ENCODE data around the gene OGFR. TPM values are rescaled to one million over a fixed set of nuclear protein-coding genes. Genes with fewer than 3 reads are reported as not detected.

The OGFR gene
- total RNA-seq, 1 experiment from 2014 or later: 80.1 TPM

DNA sequence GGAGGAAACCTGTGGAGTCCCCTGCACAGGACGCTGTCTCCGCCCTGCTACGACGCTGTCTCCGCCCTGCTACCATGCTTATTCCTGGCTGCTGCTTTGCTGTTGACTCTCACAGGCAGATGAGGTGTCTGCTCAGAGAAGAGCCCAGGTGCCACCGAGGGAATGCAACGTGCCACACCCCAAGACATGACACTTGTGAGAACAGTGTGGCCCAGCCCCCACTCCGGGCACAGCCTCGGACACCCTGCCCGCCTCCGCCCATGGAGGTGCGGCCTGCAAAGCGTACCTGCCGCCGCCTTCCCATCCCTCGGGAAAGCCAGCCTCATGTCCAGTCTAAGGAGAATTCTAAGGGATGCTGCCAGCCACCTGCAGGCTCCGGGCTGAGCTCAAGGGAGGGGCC, 23.9 kb upstream of the OGFR start:
- peaks cover 10% of the 10 kb centered on the region for H3K36me3 Mint-ChIP-seq (ENCODE audit: insufficient read depth, unreplicated experiment)
- H3K4me1 Mint-ChIP-seq (ENCODE audit: low read depth, unreplicated experiment): peaks cover 16% of the 10 kb centered on the region
- TF ChIP-seq, protein P1, sequence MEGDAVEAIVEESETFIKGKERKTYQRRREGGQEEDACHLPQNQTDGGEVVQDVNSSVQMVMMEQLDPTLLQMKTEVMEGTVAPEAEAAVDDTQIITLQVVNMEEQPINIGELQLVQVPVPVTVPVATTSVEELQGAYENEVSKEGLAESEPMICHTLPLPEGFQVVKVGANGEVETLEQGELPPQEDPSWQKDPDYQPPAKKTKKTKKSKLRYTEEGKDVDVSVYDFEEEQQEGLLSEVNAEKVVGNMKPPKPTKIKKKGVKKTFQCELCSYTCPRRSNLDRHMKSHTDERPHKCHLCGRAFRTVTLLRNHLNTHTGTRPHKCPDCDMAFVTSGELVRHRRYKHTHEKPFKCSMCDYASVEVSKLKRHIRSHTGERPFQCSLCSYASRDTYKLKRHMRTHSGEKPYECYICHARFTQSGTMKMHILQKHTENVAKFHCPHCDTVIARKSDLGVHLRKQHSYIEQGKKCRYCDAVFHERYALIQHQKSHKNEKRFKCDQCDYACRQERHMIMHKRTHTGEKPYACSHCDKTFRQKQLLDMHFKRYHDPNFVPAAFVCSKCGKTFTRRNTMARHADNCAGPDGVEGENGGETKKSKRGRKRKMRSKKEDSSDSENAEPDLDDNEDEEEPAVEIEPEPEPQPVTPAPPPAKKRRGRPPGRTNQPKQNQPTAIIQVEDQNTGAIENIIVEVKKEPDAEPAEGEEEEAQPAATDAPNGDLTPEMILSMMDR (IDR thresholded peaks at IDR 0.05; ENCODE audit: unreplicated experiment): no peak
- peaks cover 3% of the 10 kb centered on the region for H3K9me3 Mint-ChIP-seq (ENCODE audit: low read depth, unreplicated experiment)
- H3K27ac Mint-ChIP-seq (ENCODE audit: unreplicated experiment): no peak overlapping the region
- intact Hi-C loops (cut with micrococcal nuclease; ENCODE audit: unreplicated experiment): no loop called here
- H3K4me3 Mint-ChIP-seq (ENCODE audit: low read depth, unreplicated experiment): no peak overlapping the region
- H3K27me3 Mint-ChIP-seq (ENCODE audit: unreplicated experiment): peaks cover 23% of the 10 kb centered on the region
- no peak for DNase-seq
- BruUV-seq (replicated peaks): no TSS peak
- CTCF ChIA-PET: interaction anchor here (0.6 kb wide), 1 partner anchor 264 kb away, joined by 3 read pairs; no protein-coding TSS in a partner anchor

DNA sequence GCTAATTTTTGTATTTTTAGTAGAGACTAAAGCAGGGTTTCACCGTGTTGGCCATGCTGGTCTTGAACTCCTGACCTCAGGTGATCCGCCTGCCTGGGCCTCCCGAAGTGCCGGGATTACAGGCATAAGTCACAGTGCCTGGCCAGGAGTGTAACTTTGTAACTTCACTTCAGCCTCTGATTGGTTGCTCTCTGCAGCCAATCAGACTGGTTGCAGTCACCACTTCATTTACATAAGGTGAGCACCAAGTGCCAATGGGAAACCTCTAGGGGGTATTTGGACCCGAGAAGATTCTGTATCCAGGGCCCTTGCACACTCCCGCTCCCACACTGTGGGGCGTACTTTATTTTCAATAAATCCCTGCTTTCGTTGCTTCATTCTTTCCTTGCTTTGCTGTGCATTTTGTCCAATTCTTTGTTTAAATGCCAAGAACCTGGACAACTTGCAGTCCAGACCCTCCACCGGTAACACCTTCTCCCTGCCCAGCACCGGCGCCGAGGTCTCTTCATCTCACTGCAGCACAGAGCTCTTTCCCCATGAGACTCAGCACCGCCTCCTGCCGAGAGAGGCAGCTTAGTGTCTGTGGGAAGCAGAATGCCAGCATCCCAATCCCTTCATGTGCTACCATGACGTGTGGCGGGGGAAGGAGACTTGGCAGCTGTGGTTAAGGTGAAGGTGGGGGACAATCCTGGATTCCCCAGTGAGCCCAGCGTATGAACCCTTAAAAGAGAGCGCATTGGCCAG, 22.3 kb upstream of the OGFR start:
- TF ChIP-seq, protein P1 (IDR thresholded peaks at IDR 0.05; ENCODE audit: unreplicated experiment): no peak
- CTCF ChIA-PET: interaction anchor here (0.9 to 1.1 kb wide), 2 partner anchors 42 to 116 kb away, joined by 3 read pairs; no protein-coding TSS in a partner anchor
- H3K27ac Mint-ChIP-seq (ENCODE audit: unreplicated experiment): no peak overlapping the region
- DNase-seq: no peak
- intact Hi-C loops (cut with micrococcal nuclease; ENCODE audit: unreplicated experiment): no loop called here
- H3K36me3 Mint-ChIP-seq (ENCODE audit: insufficient read depth, unreplicated experiment): no peaks in the 10 kb centered on the region
- H3K4me3 Mint-ChIP-seq (ENCODE audit: low read depth, unreplicated experiment): no peak overlapping the region
- H3K4me1 Mint-ChIP-seq (ENCODE audit: low read depth, unreplicated experiment): peaks cover under 1% of the 10 kb centered on the region
- peaks cover 23% of the 10 kb centered on the region for H3K27me3 Mint-ChIP-seq (ENCODE audit: unreplicated experiment)
- no TSS peak for BruUV-seq (replicated peaks)
- no peaks in the 10 kb centered on the region for H3K9me3 Mint-ChIP-seq (ENCODE audit: low read depth, unreplicated experiment)

DNA sequence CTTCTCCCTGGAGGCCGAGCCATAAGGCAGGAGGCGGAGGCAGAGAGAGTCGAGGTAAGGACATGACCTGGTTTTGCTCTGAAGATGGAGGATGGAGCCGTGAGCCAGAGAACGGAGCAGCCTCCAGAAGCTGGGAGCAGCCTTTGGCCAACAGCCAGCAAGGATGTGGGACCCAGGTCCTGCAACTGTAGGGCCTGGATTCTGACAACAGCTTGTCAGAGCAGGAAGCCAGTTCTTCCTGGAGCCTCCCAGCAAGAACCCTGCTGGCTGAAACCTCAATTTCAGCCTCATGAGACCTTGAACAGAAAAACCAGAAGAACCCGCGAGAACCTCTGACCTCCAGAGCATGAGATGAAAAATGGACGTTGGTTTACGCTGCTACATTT, 21.7 kb upstream of the OGFR start:
- Mint-ChIP-seq H3K9me3 (ENCODE audit: low read depth, unreplicated experiment) (no peaks in the 10 kb centered on the region), H3K27ac (ENCODE audit: unreplicated experiment) (no peak overlapping the region), H3K36me3 (ENCODE audit: insufficient read depth, unreplicated experiment) (no peaks in the 10 kb centered on the region), H3K27me3 (ENCODE audit: unreplicated experiment) (peaks cover 26% of the 10 kb centered on the region), H3K4me1 (ENCODE audit: low read depth, unreplicated experiment) (no peaks in the 10 kb centered on the region), H3K4me3 (ENCODE audit: low read depth, unreplicated experiment) (no peak overlapping the region)
- intact Hi-C loops (cut with micrococcal nuclease; ENCODE audit: unreplicated experiment): no loop called here
- no TSS peak for BruUV-seq (replicated peaks)
- TF ChIP-seq, protein P1 (IDR thresholded peaks at IDR 0.05; ENCODE audit: unreplicated experiment): no peak
- no peak for DNase-seq
- CTCF ChIA-PET: interaction anchor here (0.9 to 1.1 kb wide), 2 partner anchors 42 to 116 kb away, joined by 3 read pairs; no protein-coding TSS in a partner anchor

DNA sequence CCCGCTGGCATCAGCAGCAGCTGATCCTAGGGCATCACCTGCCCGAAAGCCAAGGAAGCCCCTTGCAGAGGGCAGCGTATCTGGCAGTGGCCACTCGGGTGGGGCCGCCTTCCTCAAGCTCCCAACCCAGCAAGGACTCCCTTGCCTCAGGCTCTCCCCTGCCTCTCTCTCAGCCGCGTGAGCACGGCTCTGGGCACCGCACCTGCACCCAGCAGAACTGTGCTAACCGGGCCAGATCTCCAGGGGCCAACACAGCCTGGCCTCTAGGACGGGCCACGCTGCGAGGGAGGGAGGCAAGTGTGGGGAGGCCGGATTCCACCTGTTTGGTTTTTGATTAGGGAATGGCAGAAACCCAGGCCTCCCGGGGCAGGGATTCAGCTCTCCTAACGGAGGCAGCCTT, 20.1 kb upstream of the OGFR start:
- CTCF ChIA-PET: interaction anchor here (1.2 to 1.5 kb wide), 2 partner anchors 9 to 10 kb away, joined by 3 read pairs; no protein-coding TSS in a partner anchor

More for the DNA sequence above, 20.1 kb upstream of the OGFR start:
- no TSS peak for BruUV-seq (replicated peaks)
- Mint-ChIP-seq H3K36me3 (ENCODE audit: insufficient read depth, unreplicated experiment) (no peaks in the 10 kb centered on the region), H3K4me1 (ENCODE audit: low read depth, unreplicated experiment) (no peaks in the 10 kb centered on the region), H3K4me3 (ENCODE audit: low read depth, unreplicated experiment) (no peak overlapping the region), H3K27me3 (ENCODE audit: unreplicated experiment) (peaks cover 42% of the 10 kb centered on the region), H3K27ac (ENCODE audit: unreplicated experiment) (no peak overlapping the region), H3K9me3 (ENCODE audit: low read depth, unreplicated experiment) (no peaks in the 10 kb centered on the region)
- no peak for DNase-seq
- intact Hi-C loops (cut with micrococcal nuclease; ENCODE audit: unreplicated experiment): no loop called here
- TF ChIP-seq, protein P1 (IDR thresholded peaks at IDR 0.05; ENCODE audit: unreplicated experiment): no peak

Measured in Calu3 (cell line).